Measurements from ENCODE around the gene NT5C3A. TPM values are rescaled to one million over a fixed set of nuclear protein-coding genes. Genes with fewer than 3 reads are reported as not detected.

Gene NT5C3A
- total RNA-seq, 4 donors from 2014 or later, result 37.5 to 101 (median 71.4) TPM

GRCh38 chr7:33048704-33049103 is 13.9 kb downstream of the NT5C3A start:
- TF ChIP-seq POLR2A (IDR thresholded peaks at IDR 0.05) (no peak), CTCF (IDR thresholded peaks at IDR 0.05 in 4 of 5, conservative IDR thresholded peaks at IDR 0.05 in 1 of 5) (no peak)
- Histone ChIP-seq H3K4me3 (no peak overlapping the region), H3K27me3 (no peaks in the 10 kb centered on the region), H3K9me3 (no peaks in the 10 kb centered on the region), H3K27ac (peak overlapping the region; percentile 74 to 81 (median 75)), H3K36me3 (no peaks in the 10 kb centered on the region), H3K4me1 (peaks cover 52 to 54% of the 10 kb centered on the region in 2 donors)
- DNase-seq, result no peak
- in situ Hi-C loops (cut with MboI; ENCODE audit: low sequenced_read_pairs in 4 of 4), result no loop called here
- ATAC-seq, result no peak
- intact Hi-C loops (cut with DNase I; ENCODE audit: low total_unique reads), result loop anchor here (10.0 kb wide), 1 partner anchor 554 kb away; the partner anchor contains the start of genes AVL9 and LSM5

- H3K4me3 ChIP-seq, result no peak overlapping the region
- TF ChIP-seq CTCF (IDR thresholded peaks at IDR 0.05 in 4 of 5, conservative IDR thresholded peaks at IDR 0.05 in 1 of 5), result no peak
- TF ChIP-seq POLR2A (IDR thresholded peaks at IDR 0.05), result no peak
- DNase-seq (no peak), ATAC-seq (no peak)
- H3K4me1 ChIP-seq, result peaks cover 56 to 58% of the 10 kb centered on the region in 2 donors
- no peaks in the 10 kb centered on the region for H3K36me3 ChIP-seq
- no peaks in the 10 kb centered on the region for H3K27me3 ChIP-seq
- H3K9me3 ChIP-seq, result no peaks in the 10 kb centered on the region
- peak overlapping the region in 3 of 4 donors; percentile 74 to 81 (median 75) for H3K27ac ChIP-seq
- in situ Hi-C loops (cut with MboI; ENCODE audit: low sequenced_read_pairs in 4 of 4), result no loop called here
- intact Hi-C loops (cut with DNase I; ENCODE audit: low total_unique reads), result loop anchor here (10.0 kb wide), 1 partner anchor 553 kb away; the partner anchor contains the start of genes AVL9 and LSM5
Measured at GRCh38 chr7:33048257-33048656, 14.3 kb downstream of the NT5C3A start.

- TF ChIP-seq POLR2A (IDR thresholded peaks at IDR 0.05), result no peak
- TF ChIP-seq CTCF (IDR thresholded peaks at IDR 0.05 in 4 of 5, conservative IDR thresholded peaks at IDR 0.05 in 1 of 5), result no peak
- intact Hi-C loops (cut with DNase I; ENCODE audit: low total_unique reads) (loop anchor here (5.0 to 10.0 kb wide), 3 partner anchors 88 to 550 kb away; partner anchors contain the start of genes AVL9, FKBP9 and LSM5), in situ Hi-C loops (cut with MboI; ENCODE audit: low sequenced_read_pairs in 4 of 4) (no loop called here)
- peaks cover 60 to 63% of the 10 kb centered on the region in 2 donors for H3K4me1 ChIP-seq
- no peaks in the 10 kb centered on the region for H3K9me3 ChIP-seq
- ATAC-seq (no peak), DNase-seq (no peak)
- H3K27ac ChIP-seq, result peak overlapping the region in 3 of 4 donors; percentile 84 to 95 (median 91)
- no peaks in the 10 kb centered on the region for H3K27me3 ChIP-seq
- H3K36me3 ChIP-seq, result no peaks in the 10 kb centered on the region
- no peak overlapping the region for H3K4me3 ChIP-seq
Measured at GRCh38 chr7:33044986-33045385, 17.6 kb downstream of the NT5C3A start.

GRCh38 chr7:33044401-33044718 is 18.2 kb downstream of the NT5C3A start:
- H3K9me3 ChIP-seq, result no peaks in the 10 kb centered on the region
- H3K4me3 ChIP-seq, result no peak overlapping the region
- DNase-seq (no peak), ATAC-seq (no peak)
- no peaks in the 10 kb centered on the region for H3K27me3 ChIP-seq
- TF ChIP-seq POLR2A (IDR thresholded peaks at IDR 0.05) (no peak), CTCF (IDR thresholded peaks at IDR 0.05 in 4 of 5, conservative IDR thresholded peaks at IDR 0.05 in 1 of 5) (peak in 1 of 5 experiments; percentile 22)
- in situ Hi-C loops (cut with MboI; ENCODE audit: low sequenced_read_pairs in 4 of 4) (no loop called here), intact Hi-C loops (cut with DNase I; ENCODE audit: low total_unique reads) (loop anchor here (5.0 to 10.0 kb wide), 3 partner anchors 87 to 550 kb away; partner anchors contain the start of genes AVL9, FKBP9 and LSM5)
- H3K4me1 ChIP-seq, result peaks cover 58% of the 10 kb centered on the region in 2 donors
- peak overlapping the region; percentile 84 to 95 (median 90) for H3K27ac ChIP-seq
- H3K36me3 ChIP-seq, result no peaks in the 10 kb centered on the region

Data from gastrocnemius medialis (tissue), 4 donors.